GM18505 (cell line): ENCODE data around the gene FGF12.
A peak's percentile ranks its signal among the peaks of the same experiment; 100 is the strongest.

Experiments
- ATAC-seq: cut with Tn5 transposase; IDR thresholded peaks from one replicate; pipeline ENCODE4 v1.9.1; 2021; ENCODE audit not compliant: unreplicated experiment
- POLR2A ChIP-seq: IDR thresholded peaks from 4 replicates; pipeline ENCODE4 v1.6.1; 2011; ENCODE audit warnings: borderline replicate concordance; ENCODE audit not compliant: insufficient read depth, insufficient read length; ENCODE audit errors: extremely low read depth

FGF12 gene

GRCh38 chr3:192516820-192517219 lies 210.5 kb downstream of the FGF12 start:
- ATAC-seq, result no peak
- no peak for TF ChIP-seq POLR2A

- ATAC-seq, result no peak
Observed at GRCh38 chr3:192515664-192516045, 211.7 kb downstream of the FGF12 start.

GRCh38 chr3:192514754-192515663 lies 212.3 kb downstream of the FGF12 start:
- no peak for ATAC-seq
- no peak for TF ChIP-seq POLR2A

More at GRCh38 chr3:192515664-192516045, 211.7 kb downstream of the FGF12 start:
- TF ChIP-seq POLR2A, result no peak

- TF ChIP-seq POLR2A, result no peak
- ATAC-seq, result no peak
Observed at GRCh38 chr3:192514081-192514753, 213.1 kb downstream of the FGF12 start.

- TF ChIP-seq POLR2A, result no peak
- ATAC-seq, result no peak
Observed at GRCh38 chr3:192505731-192506130, 221.6 kb downstream of the FGF12 start.

GRCh38 chr3:192501401-192501800 lies 225.9 kb downstream of the FGF12 start:
- TF ChIP-seq POLR2A, result no peak
- ATAC-seq, result no peak

- ATAC-seq, result no peak
Observed at GRCh38 chr3:192496905-192497587, 230.3 kb downstream of the FGF12 start.

GRCh38 chr3:192494174-192494573 lies 233.2 kb downstream of the FGF12 start:
- peak; percentile 92 for ATAC-seq
- TF ChIP-seq POLR2A, result no peak

More at GRCh38 chr3:192496905-192497587, 230.3 kb downstream of the FGF12 start:
- no peak for TF ChIP-seq POLR2A

- no peak for ATAC-seq
- no peak for TF ChIP-seq POLR2A
Observed at GRCh38 chr3:192490720-192491119, 236.6 kb downstream of the FGF12 start.

GRCh38 chr3:192489579-192489978 lies 237.8 kb downstream of the FGF12 start:
- ATAC-seq, result no peak
- no peak for TF ChIP-seq POLR2A

GRCh38 chr3:192487033-192487432 lies 240.3 kb downstream of the FGF12 start:
- no peak for TF ChIP-seq POLR2A
- ATAC-seq, result no peak

GRCh38 chr3:192482809-192483208 lies 244.5 kb downstream of the FGF12 start:
- no peak for ATAC-seq
- TF ChIP-seq POLR2A, result no peak

- TF ChIP-seq POLR2A, result no peak
- ATAC-seq, result no peak
Observed at GRCh38 chr3:192482391-192482790, 244.9 kb downstream of the FGF12 start.
